CD4-positive, alpha-beta T cell treated with Interleukin-10 for 1 hour (primary cell): ENCODE results near the gene BMPR2.

ENCODE experiments used
- DNase-seq: peaks from one replicate; pipeline ENCODE4 v3.0.0-alpha.2; 2020

The BMPR2 gene

GRCh38 chr2:202609381-202610145, 233.4 kb downstream of the BMPR2 start:
- no peak for DNase-seq

- no peak for DNase-seq
Observed at GRCh38 chr2:202610380-202610779, 234.3 kb downstream of the BMPR2 start.

GRCh38 chr2:202612145-202612544, 236.0 kb downstream of the BMPR2 start:
- no peak for DNase-seq

- no peak for DNase-seq
Observed at GRCh38 chr2:202613479-202613878, 237.4 kb downstream of the BMPR2 start.
